Mucosa of gallbladder (tissue), 1 donor: Measurements from ENCODE around the gene INPP5A. TPM values are rescaled to one million over a fixed set of nuclear protein-coding genes. Genes with fewer than 3 reads are reported as not detected.
A peak's percentile ranks its signal among the peaks of the same experiment; 100 is the strongest.

Experiments
- DNase-seq: peaks from one replicate; pipeline ENCODE4 v3.0.0-alpha.2; 2020; ENCODE audit warnings: low spot score
- total RNA-seq: library from RNA; stranded (reverse); gene quantifications from one replicate; pipeline ENCODE4 v1.2.1, GENCODE V29; 2021
- donor health status: DM: no; HTN: no; CAD: no.

Gene INPP5A
- total RNA-seq, 1 donor from 2014 or later, result 44.4 TPM

DNA sequence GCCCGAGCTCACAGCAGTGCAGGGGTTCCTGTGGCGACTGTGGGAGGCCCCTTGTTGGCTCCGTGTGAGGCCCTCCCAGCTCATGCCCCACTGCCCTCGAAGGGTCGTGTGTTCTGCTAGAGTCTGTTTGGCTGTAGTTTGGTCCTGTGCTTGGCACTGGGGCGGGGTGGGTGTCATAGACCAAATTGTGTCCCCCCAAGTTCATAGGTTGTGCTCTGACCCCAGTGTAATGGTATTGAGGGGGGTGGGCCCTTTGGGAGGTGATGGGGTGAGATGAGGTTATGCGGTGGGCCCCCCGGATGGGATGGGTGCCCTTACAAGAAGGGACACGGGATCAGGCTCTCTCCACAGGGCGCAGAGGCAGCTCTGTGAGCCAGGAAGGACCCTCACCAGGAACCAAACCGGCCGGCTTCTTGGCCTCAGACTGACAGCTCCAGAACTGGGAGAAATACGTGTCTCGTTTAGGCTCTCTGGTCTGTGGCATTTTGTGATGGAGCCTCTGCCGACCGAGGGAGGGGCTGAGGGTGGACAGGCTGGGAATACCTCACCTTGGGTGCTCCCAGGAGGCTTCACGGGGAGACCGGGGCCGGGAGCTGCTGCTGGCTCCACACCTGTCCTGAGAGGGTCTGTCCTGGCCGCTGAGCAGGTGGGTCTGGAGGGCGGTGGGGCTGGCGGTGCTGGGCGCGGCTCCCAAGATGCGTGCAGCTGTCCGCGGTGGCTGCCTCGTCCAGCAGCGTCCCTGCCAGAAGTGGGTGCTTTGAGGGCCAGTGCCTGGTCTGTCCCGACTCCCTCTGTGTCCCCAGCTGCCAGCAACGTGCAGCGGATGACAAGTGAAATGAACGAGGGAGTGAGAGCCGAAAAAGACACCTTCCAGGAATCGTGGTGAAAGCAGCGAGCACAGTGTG is 89.4 kb downstream of the INPP5A start:
- no peak for DNase-seq

DNA sequence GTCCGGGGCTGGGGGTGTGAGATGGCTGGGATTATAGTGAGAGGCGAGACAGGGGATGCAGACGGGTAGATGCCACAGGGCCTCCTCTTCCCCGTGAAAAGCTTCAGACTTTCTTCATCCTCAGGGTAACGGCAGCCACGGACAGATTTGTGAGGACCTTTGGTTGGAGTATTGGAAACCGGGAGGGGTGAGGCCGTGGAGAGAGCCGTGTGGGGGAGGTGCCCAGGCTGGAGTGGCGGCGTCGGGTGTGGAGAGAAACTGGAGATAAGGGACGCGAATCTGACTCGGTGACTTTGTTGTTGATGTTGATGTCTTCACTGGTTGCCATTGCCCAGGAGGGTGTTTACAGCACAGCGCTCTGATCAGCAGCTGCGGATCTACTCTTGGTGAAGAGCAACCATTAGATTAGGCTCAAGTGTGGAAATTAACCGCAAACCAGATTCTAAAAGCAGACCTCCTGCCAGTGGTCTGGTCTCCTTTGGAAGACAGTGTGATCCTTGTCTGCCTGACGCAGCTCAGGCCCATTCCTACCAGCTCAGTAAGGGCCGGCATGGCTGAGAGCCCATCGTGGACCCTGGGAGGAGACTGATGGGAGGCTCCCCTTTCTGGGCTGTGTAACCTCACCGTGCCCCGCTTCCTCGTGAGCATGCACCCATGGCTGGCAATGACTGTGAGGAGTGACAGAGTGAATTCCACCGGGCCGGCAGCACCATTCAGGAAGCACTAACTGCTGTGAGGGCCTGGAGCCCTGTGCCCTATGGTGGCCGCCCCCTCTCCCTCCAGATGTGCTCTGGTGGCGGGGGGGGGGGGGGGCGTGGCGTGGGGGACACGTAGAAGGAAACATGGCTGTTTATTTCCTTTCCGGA is 90.3 kb downstream of the INPP5A start:
- peak; percentile 42 for DNase-seq

DNA sequence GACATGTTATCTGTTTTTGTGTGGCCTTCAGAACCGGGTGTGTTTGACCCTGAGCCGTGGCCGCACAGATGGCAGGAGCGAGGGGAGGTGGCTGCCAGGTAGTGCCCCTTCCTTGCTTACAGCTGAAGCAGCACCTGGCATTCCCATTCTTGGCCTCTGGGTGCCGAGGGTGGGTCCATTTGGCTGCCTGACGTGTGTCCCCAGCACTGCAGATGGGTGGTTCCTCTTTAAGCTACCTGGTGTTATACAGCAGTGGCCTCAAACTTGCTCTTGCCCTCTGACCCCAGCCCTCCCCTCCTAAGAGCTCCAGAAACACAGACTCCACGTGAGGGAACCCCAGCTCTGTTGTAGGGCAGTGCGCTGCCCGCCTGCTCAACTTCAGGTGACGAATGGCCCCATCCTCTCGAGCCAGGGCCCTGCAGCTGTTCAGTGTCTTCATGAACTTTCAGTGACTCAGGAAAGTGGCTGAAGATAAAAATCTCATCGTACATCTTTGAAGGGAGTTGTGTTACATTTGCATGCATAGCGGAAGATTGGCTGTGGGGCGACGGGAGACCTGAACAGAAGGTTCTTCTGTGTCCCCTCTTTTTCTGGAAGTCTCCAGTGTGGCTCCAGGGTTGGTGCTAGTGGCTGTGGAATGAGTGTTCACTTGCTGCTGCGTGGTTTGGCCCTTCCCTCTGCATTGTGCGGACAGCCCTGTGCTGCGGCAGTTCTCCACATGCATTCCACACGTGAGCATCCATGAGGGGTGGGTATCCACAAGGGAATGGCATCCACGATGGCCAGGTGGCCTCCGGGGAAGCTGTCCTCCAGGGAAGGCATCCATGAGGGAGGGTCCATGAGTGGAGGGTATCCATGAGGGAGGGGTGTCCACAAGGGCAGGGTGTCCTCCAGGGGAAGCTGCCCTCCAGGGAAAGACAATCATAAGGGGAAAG is 91.6 kb downstream of the INPP5A start:
- no peak for DNase-seq

DNA sequence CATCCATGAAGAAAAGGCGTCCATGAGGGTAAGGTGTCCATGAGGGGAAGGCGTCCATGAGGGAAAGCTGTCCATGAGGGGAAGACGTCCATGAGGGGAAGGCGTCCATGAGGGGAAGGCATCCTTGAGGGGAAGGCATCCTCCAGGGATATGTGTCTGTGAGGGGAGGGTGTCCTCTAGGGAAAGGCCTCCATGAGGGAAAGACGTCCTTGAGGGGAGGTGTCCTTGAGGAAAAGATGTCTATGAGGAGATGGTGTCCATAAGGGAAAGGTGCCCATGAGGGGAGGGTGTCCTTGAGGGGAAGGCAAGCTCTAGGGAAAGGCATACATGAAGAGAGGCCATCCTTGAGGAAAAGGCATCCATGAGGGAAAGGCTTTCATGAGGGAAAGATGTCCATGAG is 92.6 kb downstream of the INPP5A start:
- no peak for DNase-seq

GRCh38 chr10:132630666-132631337 is 93.2 kb downstream of the INPP5A start:
- peak; percentile 44 for DNase-seq

GRCh38 chr10:132631338-132631735 is 93.8 kb downstream of the INPP5A start:
- peak; percentile 57 for DNase-seq

DNA sequence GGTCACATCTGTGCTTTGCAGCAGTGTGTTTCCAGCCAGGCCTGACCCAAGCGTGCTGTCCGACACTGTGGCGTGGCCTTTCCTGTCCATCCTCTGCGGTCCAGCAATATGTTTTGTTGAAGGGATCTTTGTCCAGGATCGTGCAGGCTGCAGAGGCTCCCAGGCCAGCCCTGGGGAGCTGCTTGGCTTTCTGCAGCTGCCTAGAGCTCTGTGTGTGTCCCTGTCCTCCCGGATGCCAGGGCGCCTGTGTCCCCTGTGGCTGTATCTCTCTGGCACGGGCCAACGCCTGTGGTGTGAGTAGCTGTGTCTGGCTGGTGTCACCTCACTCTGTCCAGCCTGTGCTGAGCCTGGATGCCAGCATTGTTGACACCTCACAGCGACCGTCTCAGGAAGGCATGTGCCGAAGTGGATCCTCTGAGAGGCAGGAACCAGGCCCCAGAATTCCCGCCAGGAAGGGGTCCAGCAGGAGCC is 94.5 kb downstream of the INPP5A start:
- DNase-seq, result no peak

DNA sequence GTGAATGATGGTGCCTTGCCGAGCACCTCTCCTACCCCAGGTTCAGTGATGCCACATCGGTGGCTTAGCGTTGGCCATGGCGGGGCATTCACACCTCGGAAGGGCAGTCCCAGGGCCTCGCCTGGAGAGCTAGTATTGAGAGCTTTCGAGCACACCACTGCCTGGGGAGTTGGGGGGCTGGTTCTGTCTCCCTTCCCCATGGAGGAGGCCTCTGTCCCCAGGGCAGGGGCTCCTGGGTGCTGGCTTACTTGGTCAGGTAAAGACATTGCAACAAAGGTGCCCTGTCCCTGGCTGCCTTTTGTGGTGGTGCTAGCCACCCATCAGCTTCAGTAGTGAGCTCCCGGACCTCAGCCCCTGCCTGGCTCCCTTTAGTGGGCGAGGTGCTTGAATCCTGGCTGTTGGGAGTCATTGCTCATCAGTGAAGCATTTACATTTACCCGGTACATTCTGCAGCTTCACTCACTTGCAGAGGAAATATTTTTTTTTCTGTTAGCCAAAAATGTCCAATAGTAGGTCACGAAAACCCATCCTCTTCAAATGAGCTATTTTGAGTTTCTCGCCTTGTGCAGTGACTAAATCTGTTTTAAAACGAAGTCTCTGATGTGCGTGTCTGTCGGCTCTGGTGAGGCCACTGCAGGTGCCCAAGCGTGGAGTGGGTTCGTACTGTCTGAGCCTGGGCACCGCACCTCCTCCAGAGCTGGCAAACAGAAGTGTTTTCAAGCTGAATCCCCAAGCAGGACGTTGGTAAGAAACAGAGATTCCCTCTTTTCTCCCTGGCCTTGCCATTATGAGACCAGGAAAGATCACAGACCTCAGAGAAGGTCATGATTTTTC is 95.5 kb downstream of the INPP5A start:
- DNase-seq, result no peak

DNA sequence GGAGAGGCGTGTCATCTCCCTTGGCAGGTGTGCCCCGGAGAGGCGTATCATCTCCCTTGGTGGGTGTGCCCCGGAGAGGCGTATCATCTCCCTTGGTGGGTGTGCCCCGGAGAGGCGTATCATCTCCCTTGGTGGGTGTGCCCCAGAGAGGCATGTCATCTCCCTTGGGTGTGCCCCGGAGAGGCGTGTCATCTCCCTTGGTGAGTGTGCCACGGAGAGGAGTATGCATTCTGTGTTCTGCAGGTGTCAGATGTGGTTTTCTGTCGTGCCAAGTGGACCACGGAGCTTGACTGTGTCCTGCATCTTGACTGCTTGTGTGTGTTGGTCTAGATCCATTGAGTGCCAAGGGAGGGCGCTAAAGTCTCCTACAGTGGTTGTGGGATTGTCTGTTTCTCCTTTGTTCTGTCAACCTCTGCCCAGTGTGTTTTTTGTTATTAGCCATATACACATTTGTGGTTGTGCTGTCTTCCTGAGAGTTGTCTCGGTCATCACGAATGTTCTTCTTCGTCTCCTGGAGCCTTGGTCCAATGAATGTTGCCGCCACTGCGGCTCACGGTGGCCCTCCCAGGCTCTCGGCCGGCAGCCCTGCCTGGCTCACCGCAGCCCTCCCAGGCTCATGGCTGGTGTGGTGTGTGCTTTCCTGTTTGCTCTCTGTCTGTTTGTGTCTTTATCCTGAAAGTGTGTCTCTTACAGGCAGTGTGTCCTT is 96.8 kb downstream of the INPP5A start:
- no peak for DNase-seq

GRCh38 chr10:132634947-132635271 is 97.3 kb downstream of the INPP5A start:
- no peak for DNase-seq

DNA sequence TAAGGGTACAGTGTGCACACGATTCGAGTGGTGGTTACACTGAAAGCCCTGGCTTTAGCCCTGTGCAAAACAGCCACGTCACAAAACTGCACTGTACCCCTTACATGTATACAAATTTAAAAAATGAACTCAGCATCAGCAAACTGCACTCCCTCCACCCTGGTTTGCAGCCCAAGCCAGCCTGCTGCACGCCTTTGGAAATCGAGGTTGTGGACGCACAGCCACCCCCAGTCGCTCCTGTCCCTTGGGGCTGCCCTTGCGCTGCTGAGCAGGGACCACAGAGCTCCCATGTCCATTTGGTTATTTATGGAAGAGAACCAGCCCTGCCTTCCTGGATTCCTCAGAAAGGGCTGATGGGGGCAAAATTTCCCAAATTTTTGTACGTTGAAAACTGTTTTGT is 98.8 kb downstream of the INPP5A start:
- DNase-seq, result no peak

- DNase-seq, result no peak
Measured at GRCh38 chr10:132637477-132638129, 100.0 kb downstream of the INPP5A start.

GRCh38 chr10:132638130-132638515 is 100.5 kb downstream of the INPP5A start:
- DNase-seq, result no peak

GRCh38 chr10:132639470-132639869 is 101.9 kb downstream of the INPP5A start:
- DNase-seq, result no peak

GRCh38 chr10:132640326-132641125 is 102.9 kb downstream of the INPP5A start:
- DNase-seq, result no peak

DNA sequence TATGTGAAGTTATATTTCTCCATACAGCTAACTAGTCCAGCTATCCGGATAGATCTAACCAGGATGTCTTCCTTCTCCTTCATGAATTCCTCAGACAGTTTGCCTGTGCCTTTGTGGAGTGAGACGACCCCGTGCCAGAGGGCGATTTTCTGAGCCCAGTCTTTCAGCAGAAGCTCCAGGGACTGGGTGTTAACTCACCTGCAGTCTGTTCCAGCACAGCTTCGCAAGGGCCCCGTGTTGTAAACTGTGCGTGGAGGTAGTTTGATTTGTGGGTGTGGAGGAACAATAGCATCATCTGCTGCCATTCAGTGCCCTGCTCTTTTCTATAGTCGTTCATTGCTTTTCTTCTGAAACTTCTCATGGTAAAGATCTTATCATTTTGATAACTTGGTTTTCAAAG is 103.8 kb downstream of the INPP5A start:
- no peak for DNase-seq

DNA sequence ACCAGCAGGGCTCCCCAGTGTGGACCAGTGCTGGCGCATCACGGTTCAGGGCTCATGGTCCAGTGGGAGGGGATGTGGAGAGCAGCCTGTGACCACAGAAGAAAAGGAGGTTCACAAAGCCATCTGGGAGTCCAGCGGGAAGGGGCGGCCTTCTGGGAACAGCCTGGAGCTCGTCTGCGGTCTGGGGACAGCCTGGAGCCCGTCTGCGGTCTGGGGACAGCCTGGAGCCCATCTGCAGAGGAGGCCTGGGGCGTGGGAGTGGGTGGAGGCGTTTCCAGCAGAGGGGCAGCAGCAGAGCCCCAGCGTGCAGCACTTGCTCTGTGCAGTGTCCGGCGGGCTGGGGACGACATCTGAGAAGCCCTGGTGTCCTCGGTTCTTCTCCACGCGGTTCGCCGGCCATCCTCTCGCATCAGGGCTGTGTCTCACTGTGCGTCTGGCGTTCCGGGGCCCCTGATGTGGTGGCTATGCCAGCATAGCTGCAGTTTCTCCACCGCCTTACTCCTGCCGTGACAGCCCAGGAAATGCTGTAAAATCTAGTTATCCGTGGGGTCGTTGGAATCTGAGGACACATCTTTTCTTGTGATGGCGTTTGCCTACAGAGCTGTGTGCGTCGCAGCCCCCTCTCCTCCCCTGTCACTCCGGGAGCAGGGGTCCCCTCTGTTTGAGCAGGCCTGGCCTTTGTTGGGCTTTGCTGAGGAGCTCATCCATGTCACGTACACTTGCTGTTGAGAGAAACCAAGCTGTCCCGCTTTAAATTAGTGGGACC is 104.6 kb downstream of the INPP5A start:
- no peak for DNase-seq

GRCh38 chr10:132642732-132643008 is 105.1 kb downstream of the INPP5A start:
- DNase-seq, result no peak
